PC-9 (cell line): ENCODE measurements around the gene KEAP1.

Experiments used
- CTCF ChIP-seq: fragments of 200-600 bp; sonication (generic); conservative IDR thresholded peaks from 2 replicates; pipeline ENCODE4 v1.6.1; 2017; ENCODE audit warnings: mixed run types, antibody characterized with exemption, mild to moderate bottlenecking, moderate library complexity
- EZH2 ChIP-seq: fragments of 200-600 bp; sonication (generic); IDR thresholded peaks from 2 replicates; pipeline ENCODE4 v1.8.0; 2017; ENCODE audit warnings: antibody characterized with exemption, low read depth

- TF ChIP-seq CTCF (no peak), EZH2 (no peak)
These were observed 30.7 kb upstream of the KEAP1 start for GRCh38 chr19:10533646-10534386.
